Retinal pigment epithelial cell (primary cell): ENCODE measurements around the gene INSYN2B.
"Not testable (repeated sequence)": the region's sequence is repeated elsewhere in the genome, so short reads cannot be mapped to it uniquely, and the experiment has no call there.

Experiments used
- DNase-seq: peaks from one replicate; pipeline ENCODE4 v3.0.0-alpha.2; 2010; ENCODE audit warnings: low read depth
- H3K4me3 ChIP-seq: 2 replicates; pipeline ENCODE4 v1.5.1; 2011; ENCODE audit warnings: mild to moderate bottlenecking, low read length, control low read depth, moderate library complexity
- CTCF ChIP-seq: conservative IDR thresholded peaks from 2 replicates; pipeline ENCODE4 v1.5.1; 2011; ENCODE audit warnings: low read depth, low read length, control low read depth, inconsistent platforms

The INSYN2B gene

GRCh38 chr5:169958278-169958677 lies 22.0 kb downstream of the INSYN2B start:
- TF ChIP-seq CTCF: no peak
- no peak for DNase-seq
- no peak overlapping the region for H3K4me3 ChIP-seq

- no peak overlapping the region for H3K4me3 ChIP-seq
- DNase-seq: no peak
- TF ChIP-seq CTCF: no peak
Observed at GRCh38 chr5:169956756-169957155, 23.5 kb downstream of the INSYN2B start.

- DNase-seq: no peak
- no peak for TF ChIP-seq CTCF
- H3K4me3 ChIP-seq: no peak overlapping the region
Observed at GRCh38 chr5:169956126-169956525, 24.2 kb downstream of the INSYN2B start.

GRCh38 chr5:169954786-169955185 lies 25.5 kb downstream of the INSYN2B start:
- no peak overlapping the region for H3K4me3 ChIP-seq
- peak; percentile 51 for DNase-seq
- no peak for TF ChIP-seq CTCF

GRCh38 chr5:169953196-169953595 lies 27.1 kb downstream of the INSYN2B start:
- not testable (repeated sequence) for DNase-seq, H3K4me3 ChIP-seq

- no peak for DNase-seq
- H3K4me3 ChIP-seq: no peak overlapping the region
- no peak for TF ChIP-seq CTCF
Observed at GRCh38 chr5:169950333-169950732, 30.0 kb downstream of the INSYN2B start.

- no peak overlapping the region for H3K4me3 ChIP-seq
- TF ChIP-seq CTCF: no peak
- no peak for DNase-seq
Observed at GRCh38 chr5:169946743-169947295, 33.5 kb downstream of the INSYN2B start.

GRCh38 chr5:169945831-169946261 lies 34.4 kb downstream of the INSYN2B start:
- no peak overlapping the region for H3K4me3 ChIP-seq
- TF ChIP-seq CTCF: no peak
- DNase-seq: peak; percentile 56
